D341Med (cell line): ENCODE results near the gene GPR42.
"Not testable (repeated sequence)": the region's sequence is repeated elsewhere in the genome, so short reads cannot be mapped to it uniquely, and the experiment has no call there.

Experiments
- DNase-seq: peaks from one replicate; pipeline ENCODE4 v3.0.0; 2012; ENCODE audit warnings: low spot score

The GPR42 gene

GRCh38 chr19:35396240-35396885 lies 25.5 kb downstream of the GPR42 start:
- no peak for DNase-seq

- no peak for DNase-seq
Observed at GRCh38 chr19:35397064-35397463, 26.2 kb downstream of the GPR42 start.

- no peak for DNase-seq
Observed at GRCh38 chr19:35398570-35398969, 27.7 kb downstream of the GPR42 start.

GRCh38 chr19:35399231-35399630 lies 28.4 kb downstream of the GPR42 start:
- DNase-seq = no peak

- DNase-seq = no peak
Observed at GRCh38 chr19:35399948-35400772, 29.3 kb downstream of the GPR42 start.

- no peak for DNase-seq
Observed at GRCh38 chr19:35400773-35401100, 29.9 kb downstream of the GPR42 start.

- not testable (repeated sequence) for DNase-seq
Observed at GRCh38 chr19:35401416-35401815, 30.5 kb downstream of the GPR42 start.

- no peak for DNase-seq
Observed at GRCh38 chr19:35403116-35403760, 32.4 kb downstream of the GPR42 start.

- DNase-seq = no peak
Observed at GRCh38 chr19:35404879-35405622, 34.2 kb downstream of the GPR42 start.

- no peak for DNase-seq
Observed at GRCh38 chr19:35407619-35408018, 36.8 kb downstream of the GPR42 start.

- DNase-seq = no peak
Observed at GRCh38 chr19:35408284-35409171, 37.7 kb downstream of the GPR42 start.

GRCh38 chr19:35409191-35409590 lies 38.3 kb downstream of the GPR42 start:
- no peak for DNase-seq

GRCh38 chr19:35410487-35410886 lies 39.6 kb downstream of the GPR42 start:
- DNase-seq = no peak

- no peak for DNase-seq
Observed at GRCh38 chr19:35414442-35414841, 43.6 kb downstream of the GPR42 start.

- no peak for DNase-seq
Observed at GRCh38 chr19:35416331-35416730, 45.5 kb downstream of the GPR42 start.

GRCh38 chr19:35417278-35417677 lies 46.4 kb downstream of the GPR42 start:
- DNase-seq = no peak

GRCh38 chr19:35417713-35418534 lies 47.1 kb downstream of the GPR42 start:
- no peak for DNase-seq

- no peak for DNase-seq
Observed at GRCh38 chr19:35419046-35419445, 48.2 kb downstream of the GPR42 start.

- DNase-seq = no peak
Observed at GRCh38 chr19:35419805-35420204, 48.9 kb downstream of the GPR42 start.

GRCh38 chr19:35421362-35421761 lies 50.5 kb downstream of the GPR42 start:
- DNase-seq = no peak
